GM21423 (cell line): ENCODE results near the gene TMEM52.
A peak's percentile ranks its signal among the peaks of the same experiment; 100 is the strongest.
"Not testable (repeated sequence)": the region's sequence is repeated elsewhere in the genome, so short reads cannot be mapped to it uniquely, and the experiment has no call there.

Experiments
- ATAC-seq: cut with Tn5 transposase; IDR thresholded peaks from one replicate; pipeline ENCODE4 v1.9.1; 2021; ENCODE audit warnings: mild to moderate bottlenecking, moderate library complexity; ENCODE audit not compliant: unreplicated experiment

Gene TMEM52

DNA sequence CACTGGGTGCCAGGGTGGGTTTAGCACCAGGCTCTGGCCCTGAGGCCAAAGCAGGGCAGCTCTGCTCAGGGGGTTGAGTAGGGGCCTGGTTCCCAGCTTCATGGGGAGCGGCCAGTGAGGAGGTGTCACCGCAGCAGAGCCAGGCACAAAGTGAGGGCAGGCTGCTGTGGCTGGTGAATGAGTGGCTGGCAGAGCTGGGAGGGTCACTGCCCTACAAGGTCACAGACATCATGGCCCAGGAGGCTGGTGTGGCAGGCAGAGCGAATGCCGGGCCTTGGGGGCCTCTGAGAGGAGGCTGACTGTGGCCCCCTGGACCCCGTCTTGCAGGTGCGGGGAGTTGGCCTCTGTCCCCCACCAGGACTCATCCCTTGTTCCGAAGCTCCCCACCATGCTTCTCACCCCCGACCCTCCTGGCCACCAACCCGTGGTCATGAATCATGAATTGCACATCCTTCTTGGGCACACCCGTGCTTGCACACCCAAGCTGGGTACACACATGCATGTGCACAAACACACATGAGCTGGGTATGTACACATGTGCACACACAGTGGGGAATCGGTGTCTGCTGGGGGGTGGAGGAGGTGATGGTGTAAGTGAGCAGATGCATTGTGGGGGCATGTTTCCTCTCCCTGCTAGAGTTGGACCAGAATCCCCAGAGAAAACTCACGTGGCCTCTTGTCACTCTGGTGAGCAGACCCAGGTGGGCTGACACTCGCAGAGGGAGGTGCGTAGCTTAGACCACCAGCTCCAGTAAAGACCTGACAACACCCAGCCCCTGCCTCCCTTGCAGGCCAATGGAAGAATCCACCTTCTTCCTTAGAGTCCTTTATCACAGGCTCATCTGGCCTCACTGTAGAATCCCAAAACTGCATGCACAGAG lies 23.4 kb downstream of the TMEM52 start:
- ATAC-seq = no peak

DNA sequence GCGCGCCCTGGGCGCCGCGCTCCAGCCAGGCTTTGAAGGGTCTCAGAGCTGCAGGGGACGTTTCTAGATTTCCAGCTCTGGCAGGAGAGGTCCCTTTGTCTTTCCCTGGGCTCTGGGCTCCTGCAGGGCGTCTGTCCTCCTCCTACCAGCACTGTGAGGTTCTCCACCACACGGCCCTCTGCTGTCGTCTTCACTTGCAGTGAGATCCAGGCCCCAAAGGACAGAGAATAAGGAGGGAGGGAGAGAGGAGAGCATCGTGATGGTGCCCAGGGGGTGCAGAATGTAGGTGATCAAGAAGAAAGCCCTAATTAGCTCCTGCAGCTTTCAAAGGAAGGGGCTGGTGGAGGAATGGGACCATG lies 24.0 kb downstream of the TMEM52 start:
- no peak for ATAC-seq

DNA sequence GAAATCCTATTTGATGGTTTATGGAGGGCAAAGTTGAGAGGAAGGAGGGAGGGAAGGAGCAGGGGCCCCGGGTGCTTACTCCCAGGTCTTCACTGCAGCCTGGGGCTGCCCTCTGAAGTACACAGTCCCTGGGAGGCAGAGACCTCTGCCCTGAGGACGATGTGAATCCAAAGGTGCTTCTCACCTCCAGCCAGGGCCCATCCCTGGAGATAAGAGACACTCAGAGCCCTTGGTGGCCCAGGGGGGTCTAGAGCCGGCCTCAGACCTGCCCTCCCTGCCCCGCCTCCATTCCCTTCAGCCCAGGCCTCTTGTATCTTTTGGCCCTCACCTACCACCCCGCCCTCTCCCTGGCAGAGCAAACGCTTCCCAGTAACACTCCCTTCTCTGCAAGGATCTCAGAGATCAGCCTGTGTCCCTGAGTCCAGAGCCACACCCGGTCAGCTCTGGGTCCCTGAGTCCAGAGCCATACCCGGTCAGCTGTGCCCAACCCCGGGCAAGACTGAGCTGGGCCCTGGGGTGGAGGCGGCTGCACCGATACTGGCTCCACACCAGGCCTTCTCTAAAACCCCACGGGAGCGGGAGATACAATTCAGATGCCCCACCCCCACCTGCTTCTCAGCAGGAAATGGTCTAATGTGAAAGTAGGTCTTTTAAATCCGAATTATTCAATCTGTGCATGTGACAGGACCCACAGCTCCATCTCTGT lies 24.6 kb downstream of the TMEM52 start:
- ATAC-seq = no peak

DNA sequence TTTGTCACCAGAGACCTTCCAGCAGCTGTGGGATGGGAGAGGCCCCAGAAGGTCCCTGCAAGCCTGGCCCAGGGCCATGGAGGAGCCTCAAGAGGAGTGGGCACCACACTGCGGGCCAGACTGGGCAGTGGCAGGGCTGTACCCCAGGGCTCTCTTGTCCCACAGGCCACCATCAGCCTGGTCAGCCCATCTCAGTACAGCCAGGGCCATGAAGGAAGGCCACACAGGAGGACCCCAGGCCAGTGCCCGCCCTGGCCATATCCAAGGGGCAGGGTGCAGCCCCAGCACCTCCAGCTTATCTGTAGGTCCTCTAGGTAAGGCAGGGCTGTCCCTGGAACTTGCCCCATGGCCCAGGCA lies 25.1 kb downstream of the TMEM52 start:
- ATAC-seq = no peak

DNA sequence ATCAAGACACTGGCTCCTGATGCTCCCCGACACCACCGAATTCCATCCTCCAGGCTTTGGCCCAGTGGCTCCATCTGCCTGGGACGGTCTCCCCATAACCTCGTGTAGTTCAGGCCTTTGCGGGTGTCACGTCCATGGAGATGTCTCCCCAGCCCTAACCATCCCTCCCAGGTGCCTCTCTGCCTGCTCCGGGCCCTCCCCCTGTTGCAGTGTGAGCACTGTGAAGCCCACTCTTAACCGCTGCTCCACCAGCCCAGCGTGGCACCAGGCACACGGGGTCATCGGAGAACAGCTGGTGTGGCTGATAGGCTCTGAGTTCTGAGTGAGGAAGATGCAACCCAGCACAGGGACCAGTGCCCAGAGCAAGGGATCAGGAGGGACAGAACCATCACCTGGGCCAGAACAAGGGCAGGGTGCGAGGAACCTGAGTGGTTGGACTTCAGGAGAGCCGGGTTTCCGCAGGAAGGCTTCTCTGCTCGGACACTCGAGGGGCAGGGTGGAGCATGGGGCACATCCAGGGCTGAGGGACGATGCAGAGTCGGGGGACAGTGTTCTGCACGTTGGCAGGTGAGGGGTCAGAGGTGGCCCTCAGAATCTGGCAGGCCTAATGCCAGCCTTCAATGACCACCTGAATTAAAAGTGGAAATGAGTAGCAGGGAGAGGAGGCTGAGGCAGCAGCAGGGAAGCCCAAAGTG lies 25.6 kb downstream of the TMEM52 start:
- no peak for ATAC-seq

DNA sequence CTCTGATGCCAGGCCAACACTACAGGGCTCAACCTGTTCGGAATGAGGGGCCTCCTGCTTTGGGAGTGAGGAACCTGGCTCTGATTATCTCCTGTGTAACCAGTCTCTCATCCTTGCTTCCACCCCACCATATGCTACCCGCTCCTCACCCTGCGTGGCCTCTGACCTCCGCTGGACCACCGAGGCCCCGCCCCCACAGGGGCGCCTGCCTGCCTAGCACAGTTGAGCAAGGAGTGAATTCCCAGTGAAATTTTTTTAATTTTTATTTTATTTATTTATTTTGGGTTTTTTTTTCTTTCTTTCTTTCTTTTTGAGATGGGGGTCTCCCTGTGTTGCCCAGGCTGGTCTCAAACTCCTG lies 26.3 kb downstream of the TMEM52 start:
- ATAC-seq = no peak

- no peak for ATAC-seq
These were observed 26.9 kb downstream of the TMEM52 start for GRCh38 chr1:1892079-1892762.

DNA sequence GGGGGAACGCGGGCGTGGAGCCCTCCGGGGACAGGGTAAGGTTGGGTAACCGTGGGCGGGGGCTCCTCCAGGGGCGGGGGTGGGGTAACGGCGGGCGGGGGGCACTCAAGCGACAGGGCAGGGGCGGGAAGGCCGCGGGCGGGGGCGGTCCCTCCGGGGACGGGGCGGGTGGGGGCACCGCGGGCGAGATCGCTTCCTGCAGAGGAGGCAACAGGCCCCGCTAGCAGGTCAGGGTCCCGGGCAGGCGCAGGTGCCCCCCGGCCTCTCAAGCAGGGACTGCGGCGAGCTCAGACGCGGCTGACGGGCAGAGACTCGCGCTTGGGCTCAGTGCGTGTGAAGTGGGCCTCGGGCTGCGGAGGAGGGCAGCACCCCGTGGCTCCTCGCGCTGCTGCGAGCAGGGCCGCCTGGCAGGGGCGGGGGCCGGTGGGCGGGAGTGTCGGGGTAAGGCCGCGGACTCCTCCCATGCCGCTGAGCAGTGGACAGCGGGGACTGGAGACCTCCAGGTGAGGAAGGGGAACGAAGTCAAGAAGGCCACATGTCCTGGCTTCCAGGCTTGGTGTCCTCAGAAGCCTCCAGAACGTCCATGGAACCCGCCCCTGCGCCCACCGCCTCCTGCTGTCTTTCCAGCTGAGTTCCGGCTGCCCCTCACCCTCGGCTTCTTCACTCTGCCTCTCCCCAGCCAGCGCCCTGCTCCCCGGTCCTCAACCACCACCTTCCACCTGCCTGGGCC lies 27.6 kb downstream of the TMEM52 start:
- ATAC-seq = peak; percentile 25

GRCh38 chr1:1890506-1891348 lies 28.4 kb downstream of the TMEM52 start, which contains the start of gene GNB1:
Gene GNB1, minus strand, starts transcription at chr1:1891087. Its CDS starts 65,634 bp downstream, at chr1:1825453.
- ATAC-seq = peak; percentile 71

DNA sequence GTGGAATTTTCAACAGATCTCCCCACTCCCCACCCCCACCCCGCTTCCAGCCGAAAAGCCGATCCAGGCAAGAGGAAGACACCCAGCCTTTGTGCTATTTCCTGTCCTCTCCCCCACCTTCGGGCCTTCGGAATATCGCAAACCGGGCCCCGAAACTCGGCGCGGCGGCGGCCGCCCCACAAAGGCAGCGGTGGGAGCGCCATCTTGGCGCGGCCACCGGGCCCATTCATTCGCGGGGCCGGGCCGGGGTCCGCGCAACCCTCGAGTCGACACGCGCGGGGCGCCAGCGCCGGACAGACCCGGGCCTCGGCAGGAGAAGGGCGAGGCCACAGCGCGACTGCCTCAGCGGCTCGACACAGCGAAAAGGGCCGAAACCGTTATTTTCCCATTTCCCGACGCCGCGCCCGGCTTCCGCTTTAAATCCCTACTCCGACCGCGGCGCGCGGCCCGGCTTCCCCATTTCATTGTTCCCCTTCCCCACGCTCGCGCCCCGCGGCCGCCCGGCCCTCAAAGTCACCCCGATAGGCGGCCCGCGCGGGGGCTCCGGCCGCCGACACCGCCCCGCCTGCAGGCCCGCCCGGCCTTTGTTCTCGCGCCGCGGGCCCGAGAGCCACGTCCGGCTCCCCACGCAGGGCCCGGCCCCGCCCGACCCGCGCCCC lies 29.1 kb downstream of the TMEM52 start:
- peak; percentile 24 for ATAC-seq

DNA sequence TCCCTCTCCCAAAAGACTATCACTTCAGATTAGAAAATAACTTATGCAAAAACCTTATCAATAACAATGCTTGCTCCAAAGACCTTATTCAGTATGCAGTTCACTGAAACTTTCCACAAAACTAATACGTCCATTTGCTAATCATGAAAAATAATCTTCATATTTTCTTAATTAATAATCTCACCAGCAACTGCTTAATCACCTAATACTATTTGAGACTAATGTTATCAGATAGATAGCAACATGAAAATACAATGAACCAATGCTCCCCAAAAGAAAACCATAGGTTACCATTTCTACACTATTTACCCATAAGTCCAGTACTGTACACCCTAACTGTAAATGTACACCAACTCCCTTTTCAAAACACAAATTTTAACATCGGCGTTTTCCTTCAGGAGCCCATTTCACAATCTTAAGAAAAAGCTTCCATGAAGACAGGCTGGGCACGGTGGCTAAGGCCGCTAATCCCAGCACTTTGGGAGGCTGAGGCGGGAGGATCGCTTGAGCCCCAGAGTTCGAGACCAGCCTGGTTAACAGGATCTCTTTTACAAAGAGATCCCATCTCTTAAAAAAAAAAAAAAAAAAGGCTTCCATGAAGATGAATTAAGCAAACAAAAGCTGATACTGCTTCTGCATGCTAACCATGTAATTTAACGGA lies 29.9 kb downstream of the TMEM52 start:
- ATAC-seq = no peak

- not testable (repeated sequence) for ATAC-seq
These were observed 35.2 kb downstream of the TMEM52 start for GRCh38 chr1:1883890-1884289.

DNA sequence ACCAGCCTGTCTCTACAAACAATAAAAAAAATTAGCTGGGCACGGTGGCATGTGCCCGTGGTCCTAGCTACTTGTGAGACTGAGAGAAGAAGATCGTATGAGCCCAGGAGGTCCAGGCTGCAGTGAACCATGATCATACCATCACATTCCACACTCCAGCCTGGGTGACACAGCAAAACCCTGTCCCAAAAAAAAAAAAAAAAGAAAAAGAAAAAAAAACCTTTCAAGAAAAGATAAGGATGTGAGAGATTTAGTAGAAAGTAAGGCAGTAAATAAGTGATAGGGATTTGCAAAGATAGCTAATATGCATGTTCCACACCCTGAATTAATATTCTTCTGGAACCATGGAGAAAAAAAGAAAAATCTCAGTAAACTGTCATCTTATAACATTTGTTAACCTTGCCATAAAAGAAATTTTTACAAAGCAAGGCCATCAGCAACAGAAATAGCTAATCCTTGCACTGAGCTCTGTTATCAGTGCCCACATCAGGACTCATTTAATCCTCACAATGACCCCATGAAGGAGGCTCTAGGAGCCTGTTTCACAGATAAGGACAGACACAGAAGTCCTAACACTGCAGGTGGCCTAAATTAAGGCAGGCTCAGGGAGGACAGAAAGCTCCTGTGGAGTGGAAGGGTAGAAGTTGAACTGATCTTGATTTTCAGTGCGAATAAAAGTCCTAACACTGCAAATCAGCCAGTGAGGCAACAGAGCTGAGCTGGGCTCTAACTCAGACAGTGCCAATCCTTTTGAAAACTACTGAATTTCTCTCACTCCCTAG lies 35.8 kb downstream of the TMEM52 start:
- ATAC-seq = no peak

GRCh38 chr1:1881727-1882126 lies 37.4 kb downstream of the TMEM52 start:
- ATAC-seq = no peak

DNA sequence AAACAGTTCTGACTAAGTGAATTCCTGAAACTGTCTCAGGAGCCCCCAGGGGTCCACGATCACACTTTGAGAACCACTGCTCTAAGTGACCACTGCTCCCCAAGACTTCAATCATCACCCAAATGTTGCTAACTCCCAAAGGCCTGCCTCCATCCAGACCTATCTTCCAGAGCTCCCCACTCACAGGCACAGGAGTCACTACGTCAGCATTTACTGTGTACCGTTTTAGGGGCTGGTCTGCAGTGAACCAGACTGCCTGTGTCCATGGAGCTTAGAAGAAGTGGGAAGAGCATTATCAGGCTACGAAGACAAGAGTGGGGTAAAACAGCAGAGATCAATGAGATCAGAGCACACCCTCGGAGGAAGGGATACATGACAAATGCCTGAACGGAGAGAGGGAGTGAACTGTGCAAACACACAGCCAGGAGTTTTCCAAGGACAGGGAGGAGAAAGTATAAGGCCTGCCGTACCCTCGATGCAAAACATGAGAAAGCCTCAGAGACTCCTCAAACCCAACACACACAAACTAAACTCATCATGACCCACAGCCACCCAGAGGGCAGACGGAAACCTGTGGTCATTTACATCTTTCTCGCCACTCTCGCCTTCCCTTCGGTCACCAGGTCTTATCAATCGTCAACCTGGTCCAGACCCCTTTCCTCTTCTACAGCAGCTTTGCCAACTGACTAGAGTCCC lies 38.3 kb downstream of the TMEM52 start:
- ATAC-seq = no peak

DNA sequence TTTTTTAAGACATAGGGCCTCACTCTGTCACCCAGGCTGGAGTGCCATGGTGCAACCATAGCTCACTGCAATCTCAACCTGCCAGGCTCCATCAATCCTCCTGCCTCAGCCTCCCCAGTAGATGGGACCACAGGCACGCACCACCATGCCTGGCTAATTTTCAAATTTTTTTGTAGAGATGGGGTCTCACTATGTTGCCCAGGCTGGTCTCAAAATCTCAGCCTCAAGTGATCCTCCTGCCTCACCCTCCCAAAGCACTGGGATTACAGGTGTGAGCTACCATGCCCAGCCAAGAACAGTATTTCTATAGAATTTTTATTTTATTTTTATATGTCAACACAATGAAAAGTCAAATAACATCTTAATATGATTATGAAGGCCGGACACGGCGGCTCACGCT lies 39.1 kb downstream of the TMEM52 start:
- ATAC-seq = no peak

- ATAC-seq = no peak
These were observed 41.1 kb downstream of the TMEM52 start for GRCh38 chr1:1877865-1878436.
